ENCODE measurements around the gene NPAS3. TPM values are rescaled to one million over a fixed set of nuclear protein-coding genes. Genes with fewer than 3 reads are reported as not detected.

The NPAS3 gene
- total RNA-seq, 1 experiment from 2014 or later: 0.36 TPM

- H3K27me3 ChIP-seq (ENCODE audit: low read length): no peaks in the 10 kb centered on the region
- POLR2A ChIA-PET (ENCODE audit: unreplicated experiment): no interaction called here
- H3K4me2 ChIP-seq (ENCODE audit: low read length): no peak overlapping the region
- H2AFZ ChIP-seq (ENCODE audit: low read length): no peak overlapping the region
- intact Hi-C loops (cut with micrococcal nuclease): no loop called here
- H3K36me3 ChIP-seq (ENCODE audit: low read depth, low read length): no peaks in the 10 kb centered on the region
- no peaks in the 10 kb centered on the region for H3K9me3 ChIP-seq (ENCODE audit: low read length)
- BruUV-seq (replicated peaks): no TSS peak
- DNase-seq (no peak), ATAC-seq (no peak)
- no peak overlapping the region for H3K9ac ChIP-seq (ENCODE audit: low read length)
- H3K79me2 ChIP-seq (ENCODE audit: low read length): no peaks in the 10 kb centered on the region
- H3K4me1 ChIP-seq (ENCODE audit: insufficient read depth, low read length): peaks cover 14% of the 10 kb centered on the region; the same call in 1 of the 2 replicates
- H3K27ac ChIP-seq (ENCODE audit: low read length): no peak overlapping the region
- H3K4me3 ChIP-seq (ENCODE audit: low read length): no peak overlapping the region
- CTCF ChIA-PET: no interaction called here
- H4K20me1 ChIP-seq (ENCODE audit: low read length): no peaks in the 10 kb centered on the region
- H3F3A ChIP-seq (ENCODE audit: low read length, unreplicated experiment): no peaks in the 10 kb centered on the region
- no peak for TF ChIP-seq CTCF (conservative IDR thresholded peaks at IDR 0.05; ENCODE audit: low read depth, low read length)
- TF ChIP-seq EZH2phosphoT487 (IDR thresholded peaks at IDR 0.05; ENCODE audit: borderline replicate concordance, low read length): no peak
- no peak for TF ChIP-seq EZH2 (IDR thresholded peaks at IDR 0.05; ENCODE audit: low read length, unreplicated experiment)
- H3K9me2 ChIP-seq (replicated peaks; ENCODE audit: low read length): no peaks in the 10 kb centered on the region
These were observed 451.7 kb downstream of the NPAS3 start for GRCh38 chr14:33390335-33390734.

- Histone ChIP-seq H3K4me3 (ENCODE audit: low read length) (no peak overlapping the region), H2AFZ (ENCODE audit: low read length) (no peak overlapping the region), H3K27ac (ENCODE audit: low read length) (no peak overlapping the region), H3K4me1 (ENCODE audit: insufficient read depth, low read length) (peaks cover 14% of the 10 kb centered on the region; the same call in 1 of the 2 replicates), H3K9me3 (ENCODE audit: low read length) (no peaks in the 10 kb centered on the region), H3K79me2 (ENCODE audit: low read length) (no peaks in the 10 kb centered on the region), H3K36me3 (ENCODE audit: low read depth, low read length) (no peaks in the 10 kb centered on the region), H3F3A (ENCODE audit: low read length, unreplicated experiment) (no peaks in the 10 kb centered on the region), H3K4me2 (ENCODE audit: low read length) (0 out of 2 replicates have a peak overlapping the region, but pooled peaks have one; percentile 2), H3K27me3 (ENCODE audit: low read length) (no peaks in the 10 kb centered on the region), H3K9me2 (replicated peaks; ENCODE audit: low read length) (no peaks in the 10 kb centered on the region), H3K9ac (ENCODE audit: low read length) (no peak overlapping the region), H4K20me1 (ENCODE audit: low read length) (no peaks in the 10 kb centered on the region)
- POLR2A ChIA-PET (ENCODE audit: unreplicated experiment): no interaction called here
- TF ChIP-seq EZH2 (IDR thresholded peaks at IDR 0.05; ENCODE audit: low read length, unreplicated experiment): no peak
- TF ChIP-seq CTCF (conservative IDR thresholded peaks at IDR 0.05; ENCODE audit: low read depth, low read length): no peak
- no peak for TF ChIP-seq EZH2phosphoT487 (IDR thresholded peaks at IDR 0.05; ENCODE audit: borderline replicate concordance, low read length)
- intact Hi-C loops (cut with micrococcal nuclease): no loop called here
- no TSS peak for BruUV-seq (replicated peaks)
- ATAC-seq (peak; percentile 74), DNase-seq (peak; percentile 54)
- CTCF ChIA-PET: interaction anchor here (0.5 kb wide), 1 partner anchor 708 kb away, joined by 3 read pairs; no protein-coding TSS in a partner anchor
These were observed 454.7 kb downstream of the NPAS3 start for GRCh38 chr14:33393231-33393894.

DNA sequence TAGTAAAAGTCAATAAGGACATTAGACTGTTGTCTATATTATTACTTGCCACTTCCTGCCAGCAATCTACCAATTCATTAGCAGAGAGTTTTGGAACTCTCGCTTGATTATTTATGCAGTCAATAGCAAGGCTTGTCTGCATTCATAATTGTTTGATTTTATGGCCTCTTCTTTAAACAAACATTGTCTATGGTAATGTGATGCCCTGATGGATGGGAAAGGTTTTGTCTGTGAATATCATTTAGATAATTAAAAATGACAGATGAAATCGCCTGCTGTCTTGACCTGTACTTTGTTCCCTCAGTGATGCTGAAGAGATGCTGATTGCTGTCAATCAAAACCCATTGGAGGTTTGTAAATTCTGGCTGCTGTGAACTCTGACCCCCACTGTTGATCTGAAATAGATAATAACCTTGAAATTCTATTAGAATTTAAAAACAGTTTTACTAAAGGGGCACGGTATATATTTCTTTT, 455.3 kb downstream of the NPAS3 start:
- no peaks in the 10 kb centered on the region for H3F3A ChIP-seq (ENCODE audit: low read length, unreplicated experiment)
- H3K4me1 ChIP-seq (ENCODE audit: insufficient read depth, low read length): peaks cover 14% of the 10 kb centered on the region; the same call in 1 of the 2 replicates
- H3K9me3 ChIP-seq (ENCODE audit: low read length): no peaks in the 10 kb centered on the region
- H3K27me3 ChIP-seq (ENCODE audit: low read length): no peaks in the 10 kb centered on the region
- no peaks in the 10 kb centered on the region for H4K20me1 ChIP-seq (ENCODE audit: low read length)
- CTCF ChIA-PET: interaction anchor here (0.5 kb wide), 1 partner anchor 707 kb away, joined by 3 read pairs; no protein-coding TSS in a partner anchor
- no peak overlapping the region for H3K9ac ChIP-seq (ENCODE audit: low read length)
- no peak overlapping the region for H3K4me3 ChIP-seq (ENCODE audit: low read length)
- H3K79me2 ChIP-seq (ENCODE audit: low read length): no peaks in the 10 kb centered on the region
- no peak for DNase-seq
- BruUV-seq (replicated peaks): no TSS peak
- no peak for TF ChIP-seq EZH2phosphoT487 (IDR thresholded peaks at IDR 0.05; ENCODE audit: borderline replicate concordance, low read length)
- no peak for TF ChIP-seq EZH2 (IDR thresholded peaks at IDR 0.05; ENCODE audit: low read length, unreplicated experiment)
- TF ChIP-seq CTCF (conservative IDR thresholded peaks at IDR 0.05; ENCODE audit: low read depth, low read length): no peak
- H2AFZ ChIP-seq (ENCODE audit: low read length): no peak overlapping the region
- POLR2A ChIA-PET (ENCODE audit: unreplicated experiment): no interaction called here
- no peak for ATAC-seq
- H3K4me2 ChIP-seq (ENCODE audit: low read length): no peak overlapping the region
- H3K9me2 ChIP-seq (replicated peaks; ENCODE audit: low read length): no peaks in the 10 kb centered on the region
- no peaks in the 10 kb centered on the region for H3K36me3 ChIP-seq (ENCODE audit: low read depth, low read length)
- intact Hi-C loops (cut with micrococcal nuclease): no loop called here
- H3K27ac ChIP-seq (ENCODE audit: low read length): no peak overlapping the region

Data from PC-3 (cell line).